ENCODE measurements around the gene GPR108. TPM values are rescaled to one million over a fixed set of nuclear protein-coding genes. Genes with fewer than 3 reads are reported as not detected.

The GPR108 gene
- total RNA-seq, 2 experiments from 2014 or later, result 34.5 to 36.6 TPM

DNA sequence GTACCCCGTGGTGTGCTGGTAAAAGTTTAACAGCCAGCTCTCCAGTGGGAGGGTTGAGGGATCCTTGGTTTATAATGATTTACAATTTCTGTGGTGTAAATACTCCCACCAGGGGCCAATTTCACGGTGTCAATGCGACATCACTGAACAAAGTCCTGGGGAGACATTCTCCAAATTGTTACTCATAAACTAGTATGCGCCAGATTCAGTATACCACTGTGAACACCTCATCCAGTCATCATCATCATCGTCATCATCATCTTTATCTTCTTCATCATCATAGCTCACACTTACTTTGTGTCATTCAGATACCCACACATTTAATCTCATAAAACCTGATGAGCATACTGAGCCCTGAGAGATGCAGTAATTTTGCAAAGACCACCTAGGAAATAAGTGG, 50.3 kb downstream of the GPR108 start:
- CTCF ChIA-PET, result no interaction called here
- H3K27me3 Mint-ChIP-seq, result no peaks in the 10 kb centered on the region

DNA sequence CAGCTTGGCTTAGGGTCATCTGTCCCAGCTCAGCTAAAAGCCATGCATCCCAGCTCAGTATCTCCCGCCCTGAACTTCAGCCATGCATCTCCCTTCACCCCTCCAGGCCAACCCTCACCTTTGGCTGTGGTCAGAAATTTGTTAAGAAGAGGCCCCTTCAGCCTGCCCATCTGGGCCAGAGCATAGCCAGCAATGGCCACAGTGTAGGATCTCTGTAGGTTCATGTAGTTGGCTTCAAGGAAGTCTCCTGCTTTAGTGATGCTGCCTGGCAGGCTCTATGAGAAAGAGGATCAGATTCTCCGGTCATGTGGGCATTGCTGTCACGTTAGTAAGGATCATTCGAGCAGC, 50.8 kb downstream of the GPR108 start:
- no peaks in the 10 kb centered on the region for H3K36me3 ChIP-seq (ENCODE audit: insufficient read depth, low read length)

More for the DNA sequence above, 50.3 kb downstream of the GPR108 start:
- Mint-ChIP-seq H3K36me3 (ENCODE audit: low read depth) (no peaks in the 10 kb centered on the region), H3K4me3 (no peak overlapping the region), H3K4me1 (ENCODE audit: low read depth) (no peaks in the 10 kb centered on the region), H3K9me3 (no peaks in the 10 kb centered on the region), H3K27ac (no peak overlapping the region)
- intact Hi-C loops (cut with DNase I, micrococcal nuclease), result no loop called here
- H3K9me3 ChIP-seq (ENCODE audit: control insufficient read depth in 1 of 2, insufficient read depth in 1 of 2, low read length in 2 of 2), result no peaks in the 10 kb centered on the region
- H3K27ac ChIP-seq (ENCODE audit: low read depth in 1 of 2, low read length in 2 of 2), result no peak overlapping the region
- no peaks in the 10 kb centered on the region for H3K36me3 ChIP-seq (ENCODE audit: insufficient read depth, low read length)
- peaks cover 0 to 2% of the 10 kb centered on the region in 2 experiments for H3K27me3 ChIP-seq (ENCODE audit: control insufficient read depth in 1 of 2, insufficient read depth in 2 of 2, low read length in 2 of 2)
- H3K4me3 ChIP-seq (ENCODE audit: low read length), result no peak overlapping the region
- ATAC-seq (ENCODE audit: poor library complexity) (no peak), DNase-seq (no peak)
- TF ChIP-seq, protein P1, sequence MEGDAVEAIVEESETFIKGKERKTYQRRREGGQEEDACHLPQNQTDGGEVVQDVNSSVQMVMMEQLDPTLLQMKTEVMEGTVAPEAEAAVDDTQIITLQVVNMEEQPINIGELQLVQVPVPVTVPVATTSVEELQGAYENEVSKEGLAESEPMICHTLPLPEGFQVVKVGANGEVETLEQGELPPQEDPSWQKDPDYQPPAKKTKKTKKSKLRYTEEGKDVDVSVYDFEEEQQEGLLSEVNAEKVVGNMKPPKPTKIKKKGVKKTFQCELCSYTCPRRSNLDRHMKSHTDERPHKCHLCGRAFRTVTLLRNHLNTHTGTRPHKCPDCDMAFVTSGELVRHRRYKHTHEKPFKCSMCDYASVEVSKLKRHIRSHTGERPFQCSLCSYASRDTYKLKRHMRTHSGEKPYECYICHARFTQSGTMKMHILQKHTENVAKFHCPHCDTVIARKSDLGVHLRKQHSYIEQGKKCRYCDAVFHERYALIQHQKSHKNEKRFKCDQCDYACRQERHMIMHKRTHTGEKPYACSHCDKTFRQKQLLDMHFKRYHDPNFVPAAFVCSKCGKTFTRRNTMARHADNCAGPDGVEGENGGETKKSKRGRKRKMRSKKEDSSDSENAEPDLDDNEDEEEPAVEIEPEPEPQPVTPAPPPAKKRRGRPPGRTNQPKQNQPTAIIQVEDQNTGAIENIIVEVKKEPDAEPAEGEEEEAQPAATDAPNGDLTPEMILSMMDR (IDR thresholded peaks at IDR 0.05), result no peak
- H3K4me1 ChIP-seq (ENCODE audit: insufficient read depth, low read length), result no peaks in the 10 kb centered on the region
- POLR2A ChIA-PET, result no interaction called here

GRCh38 chr19:6685962-6686627, 51.3 kb downstream of the GPR108 start:
- intact Hi-C loops (cut with DNase I, micrococcal nuclease), result no loop called here
- Histone ChIP-seq H3K9me3 (ENCODE audit: control insufficient read depth in 1 of 2, insufficient read depth in 1 of 2, low read length in 2 of 2) (no peaks in the 10 kb centered on the region), H3K36me3 (ENCODE audit: insufficient read depth, low read length) (no peaks in the 10 kb centered on the region), H3K4me3 (ENCODE audit: low read length) (no peak overlapping the region), H3K4me1 (ENCODE audit: insufficient read depth, low read length) (no peaks in the 10 kb centered on the region), H3K27ac (ENCODE audit: low read depth in 1 of 2, low read length in 2 of 2) (no peak overlapping the region), H3K27me3 (ENCODE audit: control insufficient read depth in 1 of 2, insufficient read depth in 2 of 2, low read length in 2 of 2) (no peaks in the 10 kb centered on the region)
- no peak overlapping the region for H3K4me3 Mint-ChIP-seq
- DNase-seq (peak in 1 of 14 experiments; percentile 23), ATAC-seq (ENCODE audit: poor library complexity) (no peak)
- TF ChIP-seq, protein P1 (IDR thresholded peaks at IDR 0.05), result no peak
- H3K9me3 Mint-ChIP-seq, result no peaks in the 10 kb centered on the region
- POLR2A ChIA-PET, result no interaction called here
- CTCF ChIA-PET, result no interaction called here
- H3K27me3 Mint-ChIP-seq, result no peaks in the 10 kb centered on the region
- H3K27ac Mint-ChIP-seq, result no peak overlapping the region
- H3K4me1 Mint-ChIP-seq (ENCODE audit: low read depth), result no peaks in the 10 kb centered on the region
- H3K36me3 Mint-ChIP-seq (ENCODE audit: low read depth), result no peaks in the 10 kb centered on the region

More for the DNA sequence above, 50.8 kb downstream of the GPR108 start:
- Histone ChIP-seq H3K27me3 (ENCODE audit: control insufficient read depth in 1 of 2, insufficient read depth in 2 of 2, low read length in 2 of 2) (no peaks in the 10 kb centered on the region), H3K9me3 (ENCODE audit: control insufficient read depth in 1 of 2, insufficient read depth in 1 of 2, low read length in 2 of 2) (no peaks in the 10 kb centered on the region), H3K27ac (ENCODE audit: low read depth in 1 of 2, low read length in 2 of 2) (no peak overlapping the region), H3K4me1 (ENCODE audit: insufficient read depth, low read length) (no peaks in the 10 kb centered on the region), H3K4me3 (ENCODE audit: low read length) (no peak overlapping the region)
- ATAC-seq (ENCODE audit: poor library complexity), result no peak
- Mint-ChIP-seq H3K36me3 (ENCODE audit: low read depth) (no peaks in the 10 kb centered on the region), H3K27ac (no peak overlapping the region), H3K4me1 (ENCODE audit: low read depth) (no peaks in the 10 kb centered on the region), H3K9me3 (no peaks in the 10 kb centered on the region), H3K4me3 (no peak overlapping the region), H3K27me3 (no peaks in the 10 kb centered on the region)
- ChIA-PET CTCF (no interaction called here), POLR2A (no interaction called here)
- TF ChIP-seq, protein P1 (IDR thresholded peaks at IDR 0.05), result no peak
- intact Hi-C loops (cut with DNase I, micrococcal nuclease), result no loop called here
- no peak for DNase-seq

Data from CD4-positive, alpha-beta T cell (primary cell).